ENCODE results near the gene IFNW1. TPM values are rescaled to one million over a fixed set of nuclear protein-coding genes. Genes with fewer than 3 reads are reported as not detected.

The IFNW1 gene
- total and polyA plus RNA-seq, 10 of the 15 experiments (the other 5 are each of a cell fraction or from before 2014, with no cell fraction given), result 0.06 to 0.11 (median 0.09) TPM; not detected in 7

- POLR2A ChIA-PET, result no interaction called here
- TF ChIP-seq IRF3 (IDR thresholded peaks at IDR 0.05) (no peak), PML (IDR thresholded peaks at IDR 0.05; ENCODE audit: low read length) (no peak), EED (IDR thresholded peaks at IDR 0.05; ENCODE audit: low read depth) (peak; percentile 39; the same call in 1 of the 2 replicates), STAT1 (conservative IDR thresholded peaks at IDR 0.05) (no peak), ZNF622 (IDR thresholded peaks at IDR 0.05) (no peak), NRF1 (conservative IDR thresholded peaks at IDR 0.05; ENCODE audit: low read depth, low read length) (no peak), GATAD2B (conservative IDR thresholded peaks at IDR 0.05; ENCODE audit: low read depth) (no peak), ATF7 (IDR thresholded peaks at IDR 0.05; ENCODE audit: low read depth) (no peak), TCF7 (IDR thresholded peaks at IDR 0.05; ENCODE audit: borderline replicate concordance) (no peak), JUND (IDR thresholded peaks at IDR 0.05; ENCODE audit: low read depth, low read length) (no peak), CREM (IDR thresholded peaks at IDR 0.05; ENCODE audit: low read depth) (no peak), FOXM1 (IDR thresholded peaks at IDR 0.05; ENCODE audit: low read depth, low read length) (no peak), MTA2 (IDR thresholded peaks at IDR 0.05; ENCODE audit: low read depth) (peak; percentile 74; the same call in 1 of the 2 replicates), ESRRA (IDR thresholded peaks at IDR 0.05; ENCODE audit: low read length) (no peak), BMI1 (IDR thresholded peaks at IDR 0.05; ENCODE audit: borderline replicate concordance) (no peak), MLLT1 (IDR thresholded peaks at IDR 0.05) (0 out of 2 replicates have a peak, but pooled peaks have one; percentile 21), EGR1 (IDR thresholded peaks at IDR 0.05; ENCODE audit: borderline replicate concordance in 1 of 2, low read depth in 2 of 2, low read length in 2 of 2) (no peak), E2F8 (IDR thresholded peaks at IDR 0.05; ENCODE audit: low read depth, partially characterized antibody) (no peak), TCF3 (IDR thresholded peaks at IDR 0.05; ENCODE audit: borderline replicate concordance, insufficient read depth, low read depth, low read length) (no peak), RELA (IDR thresholded peaks at IDR 0.05; ENCODE audit: borderline replicate concordance, partially characterized antibody) (no peak), RUNX3 (IDR thresholded peaks at IDR 0.05; ENCODE audit: low read length) (peak; percentile 80), HCFC1 (IDR thresholded peaks at IDR 0.05; ENCODE audit: low read length) (no peak)
Observed at GRCh38 chr9:21154018-21154608, 12.5 kb upstream of the IFNW1 start.

More at GRCh38 chr9:21154018-21154608, 12.5 kb upstream of the IFNW1 start:
- ChIA-PET CTCF (interaction anchor here (0.8 to 3.2 kb wide), 10 partner anchors 9 to 555 kb away, joined by 3 to 13 read pairs (median 4); partner anchors contain the start of gene IFNW1), SMC1A (ENCODE audit: uncharacterized antibody, unreplicated experiment) (interaction anchor here (1.1 to 1.4 kb wide), 5 partner anchors 9 to 175 kb away, joined by 3 to 5 read pairs (median 3); no protein-coding TSS in a partner anchor), RAD21 (ENCODE audit: unreplicated experiment) (no interaction called here)
- peak overlapping the region; percentile 78 for H2AFZ ChIP-seq (ENCODE audit: control insufficient read depth, low read depth, low read length)
- intact Hi-C loops (cut with micrococcal nuclease; ENCODE audit: unreplicated experiment) (no loop called here), in situ Hi-C loops (cut with MboI) (no loop called here)
- WGBS (ENCODE audit: insufficient coverage, insufficient replicate concordance, low lambda C conversion rate, missing lambda C conversion rate), result 2% methylated on average over 3 of the region's 3 CpGs
- no peaks in the 10 kb centered on the region for H3K4me1 ChIP-seq (ENCODE audit: control insufficient read depth, insufficient read depth, low read length)
- BruUV-seq (replicated peaks), result no TSS peak
- DNase-seq (ENCODE audit: low read depth, low spot score), result no peak
- no peaks in the 10 kb centered on the region for H3K79me2 ChIP-seq (ENCODE audit: control insufficient read depth, insufficient read depth, low read length)
- no peaks in the 10 kb centered on the region for H4K20me1 ChIP-seq (ENCODE audit: control insufficient read depth, insufficient read depth)
- H3K4me3 ChIP-seq, result no peak overlapping the region
- no peak overlapping the region for H3K9ac ChIP-seq (ENCODE audit: control insufficient read depth, insufficient read depth, low read length)
- no peaks in the 10 kb centered on the region for H3K36me3 ChIP-seq (ENCODE audit: control insufficient read depth in 2 of 2, insufficient read depth in 2 of 2, low read length in 1 of 2)
- peak; percentile 94 for FAIRE-seq
- H3K27ac ChIP-seq (ENCODE audit: control insufficient read depth, insufficient read depth), result no peak overlapping the region
- H3K9me3 ChIP-seq (replicated peaks; ENCODE audit: control insufficient read depth, insufficient read depth, low read length), result no peaks in the 10 kb centered on the region
- ATAC-seq, result peak; percentile 94
- peak overlapping the region; percentile 30; the same call in 1 of the 2 replicates for H3K4me2 ChIP-seq (ENCODE audit: control insufficient read depth, insufficient read depth)
- no peaks in the 10 kb centered on the region for H3K27me3 ChIP-seq (replicated peaks in 1 of 2; ENCODE audit: control insufficient read depth in 2 of 2, insufficient read depth in 2 of 2, low read length in 1 of 2)

Data from GM12878 (cell line).